GM12892 (cell line): ENCODE data around the gene HEMK1.

ENCODE experiments used
- DNase-seq: peaks from one replicate; pipeline ENCODE4 v3.0.0; 2011; ENCODE audit not compliant: insufficient read length
- FAIRE-seq: peaks from 2 replicates; lab custom pipeline; 2011; peaks lifted over from hg19 to GRCh38; lab: Jason Lieb, UNC
- POLR2A ChIP-seq: IDR thresholded peaks from 2 replicates; pipeline ENCODE4 v1.6.1; 2011; ENCODE audit warnings: low read depth, low read length, control low read depth
- POLR2AphosphoS5 ChIP-seq: IDR thresholded peaks from 2 replicates; pipeline ENCODE4 v1.6.1; 2011; ENCODE audit warnings: low read depth, low read length, control low read depth
- TAF1 ChIP-seq: IDR thresholded peaks from 2 replicates; pipeline ENCODE4 v1.6.1; 2011; ENCODE audit warnings: low read depth, mild to moderate bottlenecking, control low read depth, low read length, borderline replicate concordance

HEMK1 gene

DNA sequence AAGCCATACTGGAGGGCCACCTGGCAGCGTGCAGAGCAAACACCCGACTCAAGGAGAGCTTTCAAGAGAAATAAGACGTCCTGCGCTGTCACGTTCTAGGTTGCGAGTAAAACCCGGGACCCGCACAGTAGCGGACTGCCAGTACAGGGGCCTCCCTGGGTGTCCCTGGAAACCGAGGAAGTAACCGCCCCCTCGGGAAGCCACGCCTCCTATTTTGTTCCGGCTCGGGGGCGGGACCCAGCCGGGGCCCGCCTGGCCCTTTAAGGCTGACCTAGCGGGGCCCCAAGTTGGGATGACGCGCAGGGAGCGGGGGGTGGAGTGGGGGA lies 47.4 kb downstream of the HEMK1 start:
- no peak for TF ChIP-seq POLR2AphosphoS5
- no peak for TF ChIP-seq POLR2A
- no peak for TF ChIP-seq TAF1
- DNase-seq, result no peak
- no peak for FAIRE-seq

DNA sequence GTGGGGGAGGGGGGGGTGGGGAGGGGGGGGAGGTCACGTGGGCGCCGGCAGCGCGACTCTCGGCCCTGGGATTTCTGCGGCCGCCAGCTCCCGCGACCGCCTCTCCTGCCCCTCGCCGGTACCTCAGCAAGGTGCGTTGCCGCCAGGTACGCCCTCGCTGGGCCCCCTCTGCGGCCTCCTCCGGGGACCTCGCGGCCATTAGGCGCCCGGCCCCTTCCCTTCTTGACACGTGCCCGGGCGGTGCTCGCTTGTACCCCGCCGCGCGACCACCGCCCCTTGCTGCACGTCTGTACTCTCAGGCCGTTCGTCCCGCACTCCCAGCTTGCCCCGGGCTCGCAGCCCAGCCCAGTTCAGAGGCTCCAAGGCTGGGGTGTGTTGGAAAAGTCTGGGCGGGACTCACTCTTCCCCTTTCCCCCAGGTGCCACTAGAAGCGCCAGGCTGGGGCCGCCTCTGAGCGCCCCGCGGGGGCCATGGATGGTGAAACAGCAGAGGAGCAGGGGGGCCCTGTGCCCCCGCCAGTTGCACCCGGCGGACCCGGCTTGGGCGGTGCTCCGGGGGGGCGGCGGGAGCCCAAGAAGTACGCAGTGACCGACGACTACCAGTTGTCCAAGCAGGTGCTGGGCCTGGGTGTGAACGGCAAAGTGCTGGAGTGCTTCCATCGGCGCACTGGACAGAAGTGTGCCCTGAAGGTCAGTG lies 47.9 kb downstream of the HEMK1 start, which contains the start of gene MAPKAPK3:
Gene MAPKAPK3, plus strand, starts transcription at position 56 of the 696 bp plus-strand sequence. Its CDS starts 415 bp downstream, at position 471.
- DNase-seq (peak; percentile 89), FAIRE-seq (no peak)
- TF ChIP-seq TAF1, result no peak
- no peak for TF ChIP-seq POLR2AphosphoS5
- TF ChIP-seq POLR2A, result peak; percentile 41; the same call in 1 of the 2 replicates

- TF ChIP-seq POLR2A (no peak), POLR2AphosphoS5 (no peak), TAF1 (no peak)
- FAIRE-seq, result no peak
Observed at GRCh38 chr3:50617911-50618481, 48.7 kb downstream of the HEMK1 start.

GRCh38 chr3:50620420-50620819 lies 51.1 kb downstream of the HEMK1 start:
- DNase-seq (no peak), FAIRE-seq (peak; percentile 14)
- TF ChIP-seq POLR2AphosphoS5, result no peak
- TF ChIP-seq POLR2A, result no peak
- TF ChIP-seq TAF1, result no peak

More at GRCh38 chr3:50617911-50618481, 48.7 kb downstream of the HEMK1 start:
- DNase-seq, result no peak

GRCh38 chr3:50620820-50621219 lies 51.5 kb downstream of the HEMK1 start:
- TF ChIP-seq POLR2AphosphoS5 (no peak), TAF1 (no peak), POLR2A (no peak)
- no peak for FAIRE-seq
- DNase-seq, result no peak

- no peak for TF ChIP-seq POLR2A
- TF ChIP-seq POLR2AphosphoS5, result no peak
- TF ChIP-seq TAF1, result no peak
- no peak for FAIRE-seq
- DNase-seq, result no peak
Observed at GRCh38 chr3:50622881-50623280, 53.6 kb downstream of the HEMK1 start.

DNA sequence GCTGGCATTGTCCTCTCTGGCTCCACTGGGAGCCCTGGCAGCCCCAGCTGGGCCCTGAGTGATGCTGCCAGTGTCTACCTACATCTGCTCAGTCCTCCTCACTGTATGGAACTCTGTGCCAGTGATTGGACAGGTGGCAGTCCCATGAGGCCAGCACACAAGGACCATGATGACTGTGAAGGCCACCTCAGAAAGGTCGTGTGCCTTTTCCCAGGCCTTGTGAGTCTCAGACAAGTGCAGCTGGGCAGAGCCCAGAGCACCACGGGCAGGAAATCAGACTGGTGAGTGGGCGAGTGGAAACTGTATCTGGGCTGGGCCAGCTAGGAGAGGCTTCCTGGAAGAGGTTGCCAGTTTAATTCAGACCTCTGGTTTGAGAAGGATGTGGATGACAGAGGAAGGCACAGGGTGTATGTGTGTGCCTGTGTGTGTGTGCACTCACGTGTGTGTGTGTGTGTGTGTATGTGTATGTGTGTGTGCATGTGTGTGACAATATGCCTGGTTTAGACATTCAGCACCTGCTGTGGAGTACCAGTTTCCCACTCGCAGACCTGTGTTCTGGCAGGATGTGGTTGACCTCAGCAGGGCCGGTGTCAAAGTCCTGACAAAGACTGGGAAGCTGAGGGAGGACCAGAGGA lies 54.6 kb downstream of the HEMK1 start:
- peak; percentile 81 for FAIRE-seq
- TF ChIP-seq POLR2A (no peak), TAF1 (no peak), POLR2AphosphoS5 (0 out of 2 replicates have a peak, but pooled peaks have one; percentile 25)
- no peak for DNase-seq

DNA sequence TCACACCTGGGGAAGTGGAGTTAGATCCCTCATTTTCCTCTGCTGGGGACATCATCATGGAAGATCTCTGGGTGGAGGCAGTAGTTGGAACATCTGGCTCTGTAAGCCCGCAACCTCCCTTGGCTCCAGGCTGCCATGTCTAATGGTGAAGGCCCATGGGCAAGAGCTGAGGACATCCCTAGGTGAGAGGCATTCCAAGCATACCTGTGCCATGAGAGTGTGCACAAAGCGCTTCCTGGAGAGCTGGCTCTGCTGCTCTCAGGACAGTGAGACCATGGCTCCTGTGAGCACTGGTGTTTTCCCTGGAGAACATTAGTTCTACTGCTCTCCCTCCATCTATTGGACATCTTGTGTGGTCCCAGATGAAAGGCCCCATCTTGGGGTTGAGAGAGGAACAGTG lies 55.3 kb downstream of the HEMK1 start:
- TF ChIP-seq POLR2A (no peak), POLR2AphosphoS5 (no peak), TAF1 (no peak)
- DNase-seq, result no peak
- no peak for FAIRE-seq

DNA sequence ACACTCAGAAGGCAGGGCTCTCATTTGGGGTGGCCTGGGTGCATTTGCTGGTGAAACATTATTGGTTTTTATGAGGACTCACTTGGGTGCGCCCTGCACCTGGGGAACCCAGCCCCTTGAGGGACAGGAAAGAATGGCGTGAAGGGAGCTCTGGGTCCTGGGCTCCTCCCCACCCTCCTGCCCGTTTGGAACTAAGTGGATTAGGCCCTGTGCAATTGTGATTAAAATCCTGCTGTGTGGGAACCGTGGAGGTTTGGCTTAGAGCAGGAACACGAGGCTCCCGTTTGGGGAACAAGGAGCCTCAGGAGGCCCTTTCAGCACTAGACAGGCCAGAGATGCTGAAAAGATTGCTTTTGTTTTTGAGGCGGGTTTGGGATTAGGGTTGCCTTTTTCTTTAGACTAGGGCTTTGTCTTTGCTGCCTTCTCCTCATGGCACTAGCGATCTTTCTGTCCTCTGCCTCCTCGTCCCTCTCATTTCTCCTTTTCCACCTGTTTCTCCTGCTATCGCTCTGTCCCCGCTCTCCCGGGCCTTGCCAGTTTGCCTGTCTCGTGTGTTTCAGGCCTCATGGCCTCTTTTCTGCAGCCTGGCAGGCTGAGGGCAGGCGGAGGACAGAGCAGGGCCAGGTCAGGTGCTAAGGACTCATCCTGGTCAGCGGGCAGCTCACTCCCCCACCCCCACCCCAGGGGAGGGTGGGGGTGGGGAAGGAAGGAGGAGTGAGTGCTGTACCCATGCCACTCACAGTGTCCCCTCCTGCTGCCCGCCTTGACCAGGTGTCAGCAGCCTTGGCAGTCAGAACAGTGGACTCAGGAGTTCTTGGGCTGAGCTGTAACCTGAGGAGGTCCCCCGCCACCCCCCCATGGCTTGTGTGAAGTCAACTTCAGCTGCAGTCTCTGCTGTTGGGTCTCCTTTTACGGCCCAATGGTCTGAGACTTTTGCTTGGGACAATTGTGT lies 56.2 kb downstream of the HEMK1 start:
- no peak for TF ChIP-seq TAF1
- FAIRE-seq (no peak), DNase-seq (no peak)

GRCh38 chr3:50626401-50626800 lies 57.1 kb downstream of the HEMK1 start:
- TF ChIP-seq TAF1 (no peak), POLR2A (no peak), POLR2AphosphoS5 (no peak)
- FAIRE-seq (no peak), DNase-seq (no peak)
